SHP77 treated with DMSO at 0.1 percent for 48 hours (cell line): Measurements from ENCODE around the gene METTL9.
"Not testable (repeated sequence)": the region's sequence is repeated elsewhere in the genome, so short reads cannot be mapped to it uniquely, and the experiment has no call there.

Experiments used
- DNase-seq: peaks from one replicate; lab custom pipeline; 2025; lab: John Stamatoyannopoulos, UW

METTL9 gene

GRCh38 chr16:21663889-21664647 is 64.7 kb downstream of the METTL9 start, which contains the start of gene OTOA:
Gene OTOA (plus strand): TSS chr16:21663968. CDS start chr16:21678515, 14,547 bp downstream.
- DNase-seq = no peak

DNA sequence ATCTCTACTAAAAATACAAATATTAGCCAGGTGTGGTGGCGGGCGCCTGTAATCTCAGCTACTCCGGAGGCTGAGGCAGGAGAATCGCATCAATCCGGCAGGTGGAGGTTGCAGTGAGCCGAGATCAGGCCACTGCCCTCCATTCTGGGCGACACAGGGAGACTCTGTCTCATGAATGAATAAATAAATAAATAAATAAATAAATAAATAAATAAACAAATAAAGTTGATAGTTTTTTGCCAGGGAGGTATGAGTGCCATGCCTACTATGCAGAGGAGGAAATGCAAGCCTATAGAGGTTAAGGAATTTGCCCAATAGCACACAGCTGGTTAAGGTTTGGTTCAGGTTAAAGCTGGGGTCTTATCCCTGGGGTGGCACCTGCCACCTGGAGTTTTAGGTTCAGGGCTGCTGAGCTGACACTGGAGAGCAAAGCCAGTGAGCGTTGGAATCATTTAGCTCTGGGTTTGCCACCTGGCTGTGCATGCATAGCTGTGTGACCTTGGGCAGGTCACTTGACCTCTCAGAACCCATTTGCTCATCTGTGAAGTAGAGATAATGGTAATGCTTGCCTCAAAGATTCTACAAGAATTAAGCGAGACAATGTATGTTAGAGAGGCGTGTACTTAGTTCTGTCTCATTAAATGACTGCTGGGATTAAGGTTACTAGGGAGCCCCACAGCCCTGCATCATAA is 65.6 kb downstream of the METTL9 start:
- no peak for DNase-seq

- no peak for DNase-seq
These were observed 67.4 kb downstream of the METTL9 start for GRCh38 chr16:21666772-21667171.

DNA sequence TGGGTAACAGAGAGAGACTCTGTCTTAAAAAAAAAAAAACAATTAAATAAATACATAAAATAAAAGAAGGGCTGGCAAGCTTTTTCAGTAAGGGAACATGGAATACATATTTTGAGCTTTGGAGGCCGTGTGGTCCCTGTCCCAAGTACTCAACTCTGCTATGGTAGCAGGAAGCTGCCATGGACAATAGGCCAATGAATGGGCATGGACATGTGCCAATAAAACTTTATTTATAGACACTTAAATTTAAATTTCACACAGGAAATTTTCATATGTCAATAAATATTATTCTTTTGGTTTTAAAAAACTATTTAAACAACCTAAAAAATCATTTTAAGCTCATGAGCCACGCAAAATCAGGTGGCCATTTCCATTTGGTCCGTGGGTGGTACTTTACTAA is 68.2 kb downstream of the METTL9 start:
- DNase-seq = no peak

DNA sequence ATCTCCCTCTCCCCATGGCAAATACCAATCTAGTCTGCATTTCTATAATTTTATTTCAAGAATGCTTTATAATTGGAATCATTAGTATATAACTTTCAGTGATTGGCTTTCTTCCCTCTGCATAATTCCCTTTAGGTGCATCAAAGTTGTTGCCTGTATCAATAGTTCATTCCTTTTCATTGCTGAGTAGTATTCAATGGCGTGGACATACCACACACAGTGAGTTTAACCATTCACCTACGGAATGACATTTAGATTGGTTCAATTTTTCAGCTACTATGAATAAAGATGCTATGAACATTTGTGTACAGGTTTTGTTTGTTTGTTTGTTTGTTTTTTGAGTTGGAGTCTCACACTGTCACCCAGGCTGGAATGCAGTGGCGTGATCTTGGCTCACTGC is 74.1 kb downstream of the METTL9 start:
- DNase-seq = no peak

DNA sequence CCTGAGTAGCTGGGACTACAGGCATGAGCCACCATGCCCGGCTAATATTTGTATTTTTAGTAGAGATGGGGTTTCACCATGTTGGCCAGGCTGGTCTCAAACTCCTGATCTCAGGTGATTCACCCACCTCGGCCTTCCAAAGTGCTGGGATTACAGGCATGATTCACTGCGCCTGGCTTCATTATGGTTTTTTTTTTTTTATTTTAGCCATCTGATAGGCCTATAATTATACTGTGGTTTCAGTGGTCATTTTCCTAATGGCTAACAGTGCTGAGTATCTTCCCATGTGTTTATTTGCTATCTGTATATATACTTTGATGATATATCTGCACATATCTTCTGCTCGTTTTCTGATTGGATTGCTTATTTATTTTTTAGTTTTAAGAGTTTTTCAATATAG is 75.1 kb downstream of the METTL9 start:
- DNase-seq = not testable (repeated sequence)

DNA sequence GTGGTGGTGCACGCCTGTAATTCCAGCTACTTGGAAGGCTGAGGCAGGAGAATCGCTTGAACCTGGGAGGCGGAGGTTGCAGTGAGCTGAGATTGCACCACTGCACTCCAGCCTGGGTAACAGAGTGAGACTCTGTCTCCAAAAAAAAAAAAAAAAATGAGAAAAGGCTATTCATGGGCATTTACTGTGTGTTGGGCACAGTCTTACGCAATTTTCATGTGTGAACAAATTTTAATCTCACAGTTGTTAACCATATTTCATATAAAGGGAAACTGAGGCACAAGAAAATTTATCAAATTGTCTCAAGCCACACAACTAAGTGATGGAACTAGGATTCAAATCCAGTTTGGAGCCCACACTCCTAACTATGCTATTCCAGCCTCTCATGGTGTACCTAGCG is 81.3 kb downstream of the METTL9 start:
- DNase-seq = not testable (repeated sequence)

DNA sequence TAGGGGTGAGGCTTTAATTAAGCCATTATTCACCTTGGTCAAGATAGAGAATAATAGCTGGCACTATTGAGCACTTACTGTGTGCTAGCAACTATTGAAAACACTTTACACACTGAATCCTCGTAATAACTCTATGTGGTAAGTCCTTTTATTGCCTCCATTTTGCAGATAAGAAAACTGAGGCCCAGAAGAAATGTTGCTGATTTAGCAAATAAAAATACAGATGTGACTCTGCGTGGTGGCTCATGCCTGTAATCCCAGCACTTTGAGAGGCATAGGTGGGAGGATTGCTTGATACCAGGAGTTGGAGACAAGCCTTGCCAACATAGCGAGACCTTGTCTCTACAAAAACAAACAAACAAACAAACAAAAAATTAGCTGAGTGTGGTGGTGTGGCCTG is 83.8 kb downstream of the METTL9 start:
- no peak for DNase-seq

GRCh38 chr16:21684199-21684598 is 84.8 kb downstream of the METTL9 start:
- no peak for DNase-seq

DNA sequence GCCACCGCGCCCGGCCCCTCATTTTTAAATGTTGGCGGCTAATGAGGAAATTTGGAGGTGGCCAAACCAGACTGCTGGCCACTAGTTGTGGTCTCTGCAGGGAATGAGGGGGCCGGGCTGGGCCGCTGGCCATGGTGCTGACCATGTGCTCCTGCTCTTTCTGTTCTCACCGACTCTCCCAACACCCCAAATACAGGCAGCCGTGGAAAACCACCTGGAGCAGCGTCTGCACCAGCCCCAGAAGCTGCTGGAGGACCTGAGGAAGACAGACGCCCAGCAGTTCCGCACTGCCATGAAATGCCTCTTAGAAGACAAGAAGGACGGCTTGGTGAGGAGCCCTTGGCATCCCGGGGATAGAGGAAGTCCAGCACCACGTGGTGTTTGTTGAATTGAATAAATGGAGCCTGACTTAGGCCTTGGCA is 85.7 kb downstream of the METTL9 start:
- DNase-seq = no peak

DNA sequence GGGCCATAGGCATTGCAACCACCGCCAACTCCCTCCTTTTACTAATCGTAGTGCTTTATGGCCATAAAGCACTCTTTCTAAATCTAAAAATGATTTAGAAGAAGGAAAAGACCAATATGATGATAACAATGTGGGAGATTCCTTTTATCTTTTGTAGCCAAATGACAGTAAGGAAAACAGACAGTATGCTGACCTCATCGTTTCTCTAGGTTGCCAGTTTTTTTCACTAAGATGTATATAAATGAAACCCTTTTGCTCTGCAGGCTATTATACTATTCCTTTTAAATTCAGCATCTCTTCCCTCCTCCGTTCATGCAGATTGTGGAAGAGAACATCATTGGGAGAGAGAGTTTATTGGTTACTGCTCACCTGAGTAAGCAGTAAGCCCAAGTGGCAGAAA is 89.7 kb downstream of the METTL9 start:
- no peak for DNase-seq

DNA sequence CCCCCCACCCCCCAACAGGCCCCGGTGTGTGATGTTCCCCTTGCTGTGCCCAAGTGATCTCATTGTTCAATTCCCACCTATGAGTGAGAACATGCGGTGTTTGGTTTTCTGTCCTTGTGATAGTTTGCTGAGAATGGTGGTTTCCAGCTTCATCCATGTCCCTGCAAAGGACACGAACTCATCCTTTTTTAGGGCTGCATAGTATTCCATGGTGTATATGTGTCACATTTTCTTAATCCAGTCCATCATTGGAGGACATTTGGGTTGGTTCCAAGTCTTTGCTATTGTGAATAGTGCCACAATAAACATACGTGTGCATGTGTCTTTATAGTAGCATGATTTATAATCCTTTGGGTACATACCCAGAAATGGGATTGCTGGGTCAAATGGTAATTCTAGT is 91.6 kb downstream of the METTL9 start:
- DNase-seq = not testable (repeated sequence)

GRCh38 chr16:21694609-21695008 is 95.2 kb downstream of the METTL9 start:
- DNase-seq = no peak

DNA sequence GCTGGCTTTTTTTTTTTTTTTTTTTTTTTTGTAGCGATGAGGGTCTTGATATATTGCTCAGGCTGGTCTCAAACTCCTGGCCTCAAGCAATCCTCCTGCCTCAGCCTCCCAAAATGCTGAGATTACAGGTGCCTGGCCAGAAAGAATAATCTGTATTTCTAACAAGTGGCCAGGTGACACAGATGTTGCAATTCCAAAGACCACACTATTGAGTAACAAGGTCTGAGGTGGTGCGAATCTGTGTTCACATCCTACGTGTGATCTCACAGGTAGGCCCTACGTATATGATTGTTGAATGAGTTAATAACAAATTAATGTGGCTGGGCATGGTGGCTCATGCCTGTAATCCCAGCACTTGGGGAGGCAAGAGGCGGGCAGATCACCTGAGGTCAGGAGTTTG is 97.7 kb downstream of the METTL9 start:
- no peak for DNase-seq

DNA sequence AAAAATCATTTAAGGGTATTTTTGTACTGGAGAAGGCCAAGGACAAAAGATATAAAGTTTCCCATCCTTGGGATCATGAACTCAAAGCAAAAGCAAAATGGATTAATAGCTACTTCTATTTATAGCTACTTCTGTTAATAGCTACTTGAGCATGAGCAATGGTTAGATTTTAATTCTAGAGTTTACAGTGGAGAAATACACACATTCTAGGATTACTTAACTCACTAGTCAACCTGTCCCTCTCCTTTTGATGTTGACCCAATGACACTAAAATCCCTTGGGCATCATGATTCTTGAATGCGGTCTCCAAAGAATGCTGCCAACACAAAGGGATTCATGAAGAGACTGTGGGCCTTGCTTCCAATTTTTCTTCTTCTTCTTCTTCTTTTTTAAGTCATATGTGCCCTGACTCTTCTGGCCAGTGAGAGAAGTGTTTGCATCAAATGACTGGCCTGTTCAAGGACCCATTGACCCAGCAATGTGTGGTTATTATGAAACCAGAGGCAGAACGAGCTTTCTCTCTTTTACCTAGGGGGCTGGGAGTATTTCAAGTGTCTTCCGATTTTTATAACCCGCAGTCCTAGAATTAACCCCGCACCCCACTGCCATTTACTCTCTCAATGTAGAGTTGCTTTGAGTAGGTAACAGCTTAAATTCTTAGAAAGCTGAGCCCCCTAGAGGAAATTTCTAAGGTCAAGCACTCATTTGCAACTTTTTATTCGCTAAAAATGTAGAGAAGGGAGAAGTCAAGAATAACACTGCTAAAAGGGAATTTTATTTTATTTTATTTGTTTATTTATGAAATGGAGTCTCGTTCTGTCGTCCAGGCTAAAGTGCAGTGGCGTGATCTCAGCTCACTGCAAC is 99.0 kb downstream of the METTL9 start:
- DNase-seq = no peak

DNA sequence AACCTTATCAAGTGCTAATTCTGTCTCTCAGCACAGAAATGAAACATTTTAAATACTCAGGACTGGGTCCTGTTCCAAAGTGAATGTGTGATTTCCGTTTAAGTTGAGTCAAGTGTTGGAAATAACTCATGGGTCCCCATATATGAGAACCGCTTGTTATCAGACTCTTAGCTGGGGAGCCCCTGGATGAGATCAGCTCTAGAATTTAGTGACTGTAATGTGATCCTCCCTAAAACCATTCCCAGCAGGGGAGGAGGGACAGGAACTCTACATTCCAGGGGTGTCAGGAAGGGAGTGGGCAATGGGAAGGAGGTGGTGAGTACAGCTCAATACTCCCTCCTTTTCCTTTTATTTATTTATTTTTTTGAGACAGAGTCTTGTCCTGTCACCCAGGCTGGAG is 101.9 kb downstream of the METTL9 start:
- no peak for DNase-seq

DNA sequence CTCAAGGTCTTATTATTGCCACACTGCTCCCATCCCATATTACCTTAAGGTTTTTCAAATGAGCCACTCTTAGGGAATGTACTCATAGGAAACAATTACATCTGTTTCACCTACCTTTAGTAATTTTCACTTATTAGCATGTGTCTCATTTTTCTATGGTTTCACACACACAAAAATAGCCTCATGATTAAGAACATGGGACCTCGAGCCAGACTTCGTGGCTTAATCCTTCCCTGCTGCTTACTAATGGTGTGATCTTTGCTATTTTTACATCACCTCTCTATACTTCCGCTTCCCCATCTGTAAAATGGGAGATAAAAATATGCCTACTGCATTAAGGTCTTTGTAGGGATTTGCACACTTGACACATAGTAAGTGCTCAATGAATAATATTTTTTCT is 102.9 kb downstream of the METTL9 start:
- DNase-seq = no peak

DNA sequence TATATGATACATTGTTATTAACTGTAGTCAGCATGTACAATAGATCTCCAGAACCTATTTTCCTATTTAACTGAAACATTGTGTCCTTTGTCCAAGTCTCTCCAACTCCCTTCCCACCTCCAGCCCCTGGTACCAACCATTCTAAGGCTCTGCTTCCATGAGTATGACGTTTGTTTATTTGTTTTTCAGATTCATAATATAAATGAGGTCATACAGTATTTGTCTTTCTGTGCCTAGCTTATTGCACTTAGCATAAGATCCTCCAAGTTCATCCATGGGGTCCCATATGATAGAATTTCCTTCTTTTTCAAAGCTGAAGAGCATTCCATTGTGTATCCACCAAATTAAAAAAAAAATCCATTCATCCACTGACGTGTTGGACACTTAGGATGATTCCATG is 103.8 kb downstream of the METTL9 start:
- no peak for DNase-seq

GRCh38 chr16:21703589-21704174 is 104.3 kb downstream of the METTL9 start:
- no peak for DNase-seq

DNA sequence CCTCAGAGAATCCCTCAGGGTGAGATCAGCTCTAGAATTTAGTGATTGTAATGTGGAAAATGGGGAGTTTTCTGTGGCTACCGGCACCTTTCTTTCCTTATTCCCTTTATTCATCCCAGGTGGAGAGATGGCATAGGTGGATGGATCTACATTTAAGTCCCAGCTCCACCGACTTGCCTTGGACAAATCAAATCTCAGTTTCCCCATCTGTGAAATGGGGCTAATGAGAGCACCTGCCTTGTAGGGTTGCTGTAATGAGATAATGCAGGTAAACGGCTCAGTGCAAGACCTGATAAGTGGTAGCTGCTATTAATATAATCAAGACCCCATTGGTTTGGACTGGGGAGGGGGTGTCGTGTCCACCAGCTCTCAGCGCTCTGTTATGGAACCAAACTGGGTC is 104.9 kb downstream of the METTL9 start:
- no peak for DNase-seq

DNA sequence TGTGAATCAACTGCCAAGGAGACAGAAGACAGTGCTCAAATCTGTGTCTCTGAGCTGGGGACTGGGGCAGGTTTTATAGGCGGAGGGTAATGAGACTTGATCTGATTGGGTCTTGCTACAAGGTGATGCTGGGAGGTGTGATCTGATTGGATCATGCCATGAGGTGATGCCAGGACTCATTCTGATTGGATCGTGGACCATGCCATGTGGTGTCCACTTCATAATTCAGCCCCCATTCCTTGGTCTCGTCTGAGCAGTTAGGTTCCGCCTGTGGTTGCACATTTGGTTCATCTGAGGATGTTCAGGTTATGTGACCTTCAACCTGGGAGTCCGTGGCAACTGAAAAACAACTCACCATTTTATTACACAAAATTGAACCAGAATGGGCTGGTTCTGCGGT is 105.4 kb downstream of the METTL9 start:
- no peak for DNase-seq
